Upper lobe of right lung (tissue), 1 donor: ENCODE measurements around the gene RGS11. TPM values are rescaled to one million over a fixed set of nuclear protein-coding genes. Genes with fewer than 3 reads are reported as not detected.
"Not testable (repeated sequence)": the region's sequence is repeated elsewhere in the genome, so short reads cannot be mapped to it uniquely, and the experiment has no call there.

ENCODE experiments used
- ATAC-seq: fragments of 200-7000 bp; cut with Tn5 transposase; one replicate; pipeline ENCODE4 v1.9.1; 2020; ENCODE audit warnings: mild to moderate bottlenecking, moderate library complexity
- DNase-seq: peaks from one replicate; pipeline ENCODE4 v3.0.0-alpha.2; 2020
- H3K27ac ChIP-seq: fragments of 200-600 bp; one replicate; pipeline ENCODE4 v1.8.0; 2022
- H3K27me3 ChIP-seq: fragments of 200-600 bp; one replicate; pipeline ENCODE4 v1.8.0; 2022; ENCODE audit warnings: mild to moderate bottlenecking
- H3K36me3 ChIP-seq: fragments of 200-600 bp; one replicate; pipeline ENCODE4 v1.8.0; 2022
- H3K4me1 ChIP-seq: fragments of 200-600 bp; one replicate; pipeline ENCODE4 v1.8.0; 2022
- H3K4me3 ChIP-seq: fragments of 200-600 bp; one replicate; pipeline ENCODE4 v1.8.0; 2022; ENCODE audit warnings: mild to moderate bottlenecking
- H3K9me3 ChIP-seq: fragments of 200-600 bp; one replicate; pipeline ENCODE4 v1.8.0; 2022
- CTCF ChIP-seq: fragments of 200-600 bp; IDR thresholded peaks from one replicate; pipeline ENCODE4 v1.8.0; 2022; ENCODE audit warnings: antibody characterized with exemption
- intact Hi-C: fragments of 100-400 bp; cut with DNase I; formaldehyde crosslinking; loops from one replicate; pipeline ENCODE4 v1.11.0; 2022
- total RNA-seq: library from RNA; stranded (reverse); fragmentation: NEBNext Ultra II Directional; extraction: Animal tissue kit (Norgen Biotek cat#: 25700); gene quantifications from one replicate; pipeline ENCODE4 v1.2.1, GENCODE V29; 2021
- donor health status: DM: no; HTN: yes; CAD: no; lungs with severe emphysema.

Gene RGS11
- total RNA-seq, 1 donor from 2014 or later, result 7.8 TPM

- ATAC-seq (peak; percentile 98), DNase-seq (peak; percentile 97)
- Histone ChIP-seq H3K27me3 (no peaks in the 10 kb centered on the region), H3K36me3 (no peaks in the 10 kb centered on the region), H3K27ac (peak within 1 kb of the TSS; percentile 97), H3K9me3 (no peaks in the 10 kb centered on the region), H3K4me1 (peaks cover under 1% of the 10 kb centered on the region), H3K4me3 (peak within 1 kb of the TSS; percentile 85)
- peak; percentile 44 for TF ChIP-seq CTCF
- intact Hi-C loops, result loop anchor here (10.0 kb wide), 1 partner anchor 120 kb away; the partner anchor contains the start of gene AXIN1
Observed at GRCh38 chr16:234468-235305, 41.1 kb downstream of the RGS11 start, which contains the start of gene FAM234A. FAM234A (plus strand) TSS chr16:234821; CDS start chr16:254414, 19,593 bp downstream.

- Histone ChIP-seq H3K9me3 (no peaks in the 10 kb centered on the region), H3K27me3 (no peaks in the 10 kb centered on the region), H3K27ac (no peak overlapping the region), H3K36me3 (peaks cover 20% of the 10 kb centered on the region), H3K4me1 (peaks cover 11% of the 10 kb centered on the region), H3K4me3 (no peak overlapping the region)
- ATAC-seq (no peak), DNase-seq (no peak)
- TF ChIP-seq CTCF, result no peak
- intact Hi-C loops, result loop anchor here (10.0 kb wide), 1 partner anchor 124 kb away; the partner anchor contains the start of gene AXIN1
Observed at GRCh38 chr16:230949-231348, 44.8 kb downstream of the RGS11 start.

GRCh38 chr16:230351-230750, 45.4 kb downstream of the RGS11 start:
- H3K27me3 ChIP-seq, H3K4me3 ChIP-seq, H3K27ac ChIP-seq, H3K9me3 ChIP-seq, DNase-seq, ATAC-seq: not testable (repeated sequence)
- H3K4me1 ChIP-seq, result peaks cover 11% of the 10 kb centered on the region
- peaks cover 26% of the 10 kb centered on the region for H3K36me3 ChIP-seq
- intact Hi-C loops, result loop anchor here (10.0 kb wide), 1 partner anchor 124 kb away; the partner anchor contains the start of gene AXIN1

- H3K27ac ChIP-seq, result peak overlapping the region; percentile 96
- intact Hi-C loops, result loop anchor here (10.0 kb wide), 1 partner anchor 125 kb away; the partner anchor contains the start of gene AXIN1
- peaks cover 11% of the 10 kb centered on the region for H3K4me1 ChIP-seq
- peaks cover 32% of the 10 kb centered on the region for H3K36me3 ChIP-seq
- TF ChIP-seq CTCF, result no peak
- H3K9me3 ChIP-seq, result no peaks in the 10 kb centered on the region
- no peaks in the 10 kb centered on the region for H3K27me3 ChIP-seq
- DNase-seq, result no peak
- no peak for ATAC-seq
- H3K4me3 ChIP-seq, result peak overlapping the region; percentile 96
Observed at GRCh38 chr16:229731-230281, 45.9 kb downstream of the RGS11 start.

DNA sequence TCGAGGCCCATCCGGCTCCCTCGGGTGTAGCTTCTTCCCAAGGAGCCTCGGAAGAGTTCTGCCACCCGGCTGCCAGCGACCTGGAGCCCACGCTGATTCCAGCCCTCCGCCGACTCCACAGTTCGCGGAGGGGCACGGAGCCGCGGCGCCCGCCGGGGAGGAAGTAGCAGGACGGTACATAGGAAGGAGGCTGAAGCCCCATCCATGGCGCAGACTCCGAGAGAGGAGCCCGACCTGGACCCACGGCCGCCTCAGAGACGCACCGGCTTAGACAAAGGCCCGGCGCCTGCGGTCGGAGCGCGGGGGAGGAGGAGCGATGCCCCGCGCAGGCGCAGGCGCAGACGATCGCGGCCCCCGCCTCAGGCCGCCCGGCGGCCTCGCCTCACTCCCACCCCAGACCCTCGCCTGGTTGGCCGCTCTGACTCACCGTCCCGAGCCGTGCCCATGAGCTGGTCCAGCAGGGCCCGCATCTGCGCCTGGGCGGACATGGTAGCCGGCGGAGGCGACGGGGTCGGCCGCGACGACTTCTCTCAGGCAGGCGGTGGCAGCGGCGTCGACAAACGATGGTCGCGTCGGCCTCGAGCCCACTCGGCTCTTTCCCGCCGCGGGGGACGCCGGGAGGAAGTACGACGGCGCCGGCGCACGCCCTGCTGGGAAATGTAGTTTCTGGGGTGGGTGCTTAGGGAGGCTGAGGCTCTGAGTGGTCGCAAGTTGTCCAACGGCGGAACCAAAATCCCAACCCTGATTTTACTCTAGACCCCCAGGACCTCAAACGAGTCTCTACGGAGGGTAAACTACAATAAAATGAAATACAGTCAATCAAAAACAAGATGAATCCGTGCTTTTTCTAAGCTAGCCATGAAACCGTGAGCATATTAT, 46.7 kb downstream of the RGS11 start, which contains the start of gene LUC7L:
Gene LUC7L (minus strand): TSS at position 598 of the 879 bp plus-strand sequence. CDS start 110 bp downstream, at position 488.
- Histone ChIP-seq H3K27ac (peak within 1 kb of the TSS; percentile 96), H3K36me3 (peaks cover 39% of the 10 kb centered on the region), H3K9me3 (no peaks in the 10 kb centered on the region), H3K27me3 (no peaks in the 10 kb centered on the region), H3K4me1 (peaks cover 11% of the 10 kb centered on the region), H3K4me3 (peak within 1 kb of the TSS; percentile 96)
- ATAC-seq (peak; percentile 97), DNase-seq (peak; percentile 94)
- TF ChIP-seq CTCF, result no peak
- intact Hi-C loops, result no loop called here
